GM19397 (cell line): ENCODE measurements around the gene COX6A1.
A peak's percentile ranks its signal among the peaks of the same experiment; 100 is the strongest.

Experiments used
- ATAC-seq: cut with Tn5 transposase; IDR thresholded peaks from one replicate; pipeline ENCODE4 v1.9.1; 2021; ENCODE audit warnings: mild to moderate bottlenecking, moderate library complexity; ENCODE audit not compliant: unreplicated experiment

Gene COX6A1

GRCh38 chr12:120437735-120438494, at the start of gene COX6A1:
COX6A1 (plus strand) TSS chr12:120438113; CDS start chr12:120438127, 14 bp downstream.
- ATAC-seq = peak; percentile 96

- ATAC-seq = no peak
Measured at GRCh38 chr12:120388691-120389481, 49.0 kb upstream of the COX6A1 start.

- no peak for ATAC-seq
Measured at GRCh38 chr12:120390540-120391120, 47.3 kb upstream of the COX6A1 start.

- ATAC-seq = no peak
Measured at GRCh38 chr12:120394483-120395367, 43.2 kb upstream of the COX6A1 start.

- ATAC-seq = no peak
Measured at GRCh38 chr12:120397824-120398540, 39.9 kb upstream of the COX6A1 start.

GRCh38 chr12:120399531-120399930, 38.4 kb upstream of the COX6A1 start:
- no peak for ATAC-seq

- no peak for ATAC-seq
Measured at GRCh38 chr12:120402217-120402616, 35.7 kb upstream of the COX6A1 start.

- ATAC-seq = no peak
Measured at GRCh38 chr12:120403869-120404268, 34.0 kb upstream of the COX6A1 start.

GRCh38 chr12:120404271-120404670, 33.6 kb upstream of the COX6A1 start:
- no peak for ATAC-seq

GRCh38 chr12:120406069-120406468, 31.8 kb upstream of the COX6A1 start:
- no peak for ATAC-seq

GRCh38 chr12:120406553-120406952, 31.4 kb upstream of the COX6A1 start:
- ATAC-seq = no peak

- no peak for ATAC-seq
Measured at GRCh38 chr12:120408771-120409170, 29.1 kb upstream of the COX6A1 start.

- no peak for ATAC-seq
Measured at GRCh38 chr12:120412421-120412820, 25.5 kb upstream of the COX6A1 start.

GRCh38 chr12:120413901-120414695, 23.8 kb upstream of the COX6A1 start:
- no peak for ATAC-seq

GRCh38 chr12:120416490-120417216, 21.3 kb upstream of the COX6A1 start:
- no peak for ATAC-seq

- ATAC-seq = no peak
Measured at GRCh38 chr12:120417917-120418580, 19.9 kb upstream of the COX6A1 start.

- ATAC-seq = no peak
Measured at GRCh38 chr12:120421701-120422100, 16.2 kb upstream of the COX6A1 start.

- ATAC-seq = no peak
Measured at GRCh38 chr12:120422892-120423456, 14.9 kb upstream of the COX6A1 start.
